GM12864 (cell line): Measurements from ENCODE around the gene EFCAB6.

Experiments
- DNase-seq: peaks from one replicate; pipeline ENCODE4 v3.0.0-alpha.2; 2011; ENCODE audit warnings: low read depth
- H3K4me3 ChIP-seq: 2 replicates; pipeline ENCODE4 v1.5.1; 2011; ENCODE audit warnings: mild to moderate bottlenecking, low read depth, low read length, control low read depth
- TF ChIP-seq, protein P1 (sequence below): IDR thresholded peaks from 2 replicates; pipeline ENCODE4 v1.5.1; 2011; ENCODE audit warnings: low read depth, mild to moderate bottlenecking, moderate library complexity, low read length, control low read depth, inconsistent platforms; ENCODE audit errors: missing control alignments

Gene EFCAB6

DNA sequence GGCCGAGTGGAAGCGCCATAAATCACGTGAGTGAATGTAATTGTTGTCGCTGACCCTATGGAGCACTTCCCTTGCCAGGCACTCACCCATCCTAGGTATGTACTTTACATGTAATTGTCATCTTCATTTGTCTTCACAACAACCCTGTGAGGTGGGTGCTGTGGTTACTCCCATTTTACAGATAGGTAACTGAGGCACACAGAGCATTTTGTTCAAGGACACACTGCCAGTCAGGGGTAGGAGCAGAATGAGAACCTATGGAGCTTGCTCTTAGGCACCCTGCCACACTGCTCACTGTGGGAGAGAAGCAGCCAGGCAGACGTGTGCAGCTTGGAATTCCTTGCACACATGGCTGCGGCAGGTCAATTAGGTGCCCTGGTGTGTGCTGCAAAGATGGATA lies 785 bp upstream of the EFCAB6 start:
- DNase-seq, result no peak
- TF ChIP-seq, protein P1, sequence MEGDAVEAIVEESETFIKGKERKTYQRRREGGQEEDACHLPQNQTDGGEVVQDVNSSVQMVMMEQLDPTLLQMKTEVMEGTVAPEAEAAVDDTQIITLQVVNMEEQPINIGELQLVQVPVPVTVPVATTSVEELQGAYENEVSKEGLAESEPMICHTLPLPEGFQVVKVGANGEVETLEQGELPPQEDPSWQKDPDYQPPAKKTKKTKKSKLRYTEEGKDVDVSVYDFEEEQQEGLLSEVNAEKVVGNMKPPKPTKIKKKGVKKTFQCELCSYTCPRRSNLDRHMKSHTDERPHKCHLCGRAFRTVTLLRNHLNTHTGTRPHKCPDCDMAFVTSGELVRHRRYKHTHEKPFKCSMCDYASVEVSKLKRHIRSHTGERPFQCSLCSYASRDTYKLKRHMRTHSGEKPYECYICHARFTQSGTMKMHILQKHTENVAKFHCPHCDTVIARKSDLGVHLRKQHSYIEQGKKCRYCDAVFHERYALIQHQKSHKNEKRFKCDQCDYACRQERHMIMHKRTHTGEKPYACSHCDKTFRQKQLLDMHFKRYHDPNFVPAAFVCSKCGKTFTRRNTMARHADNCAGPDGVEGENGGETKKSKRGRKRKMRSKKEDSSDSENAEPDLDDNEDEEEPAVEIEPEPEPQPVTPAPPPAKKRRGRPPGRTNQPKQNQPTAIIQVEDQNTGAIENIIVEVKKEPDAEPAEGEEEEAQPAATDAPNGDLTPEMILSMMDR, result no peak

DNA sequence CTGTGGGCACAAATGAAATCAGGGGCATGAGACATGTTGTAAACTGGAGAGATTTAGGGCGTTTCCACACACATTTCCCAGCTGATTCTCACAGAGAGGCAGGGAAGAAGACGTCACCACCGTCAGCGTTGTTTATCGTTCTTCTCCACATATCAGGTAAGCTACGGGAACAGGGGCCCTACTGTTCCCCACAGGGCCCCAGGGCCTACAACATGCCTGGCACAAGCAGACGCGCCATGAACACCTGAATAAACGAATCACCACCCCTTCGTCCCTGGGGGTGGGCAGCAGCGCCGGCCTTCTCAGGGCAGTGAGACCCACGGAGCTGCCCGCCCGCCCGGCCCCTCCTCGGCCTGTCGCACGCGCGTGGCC lies 342 bp downstream of the EFCAB6 start:
- DNase-seq, result no peak
- TF ChIP-seq, protein P1, result no peak
- peak overlapping the region; percentile 99 for H3K4me3 ChIP-seq

More for the DNA sequence above, 785 bp upstream of the EFCAB6 start:
- H3K4me3 ChIP-seq, result peak overlapping the region; percentile 99

DNA sequence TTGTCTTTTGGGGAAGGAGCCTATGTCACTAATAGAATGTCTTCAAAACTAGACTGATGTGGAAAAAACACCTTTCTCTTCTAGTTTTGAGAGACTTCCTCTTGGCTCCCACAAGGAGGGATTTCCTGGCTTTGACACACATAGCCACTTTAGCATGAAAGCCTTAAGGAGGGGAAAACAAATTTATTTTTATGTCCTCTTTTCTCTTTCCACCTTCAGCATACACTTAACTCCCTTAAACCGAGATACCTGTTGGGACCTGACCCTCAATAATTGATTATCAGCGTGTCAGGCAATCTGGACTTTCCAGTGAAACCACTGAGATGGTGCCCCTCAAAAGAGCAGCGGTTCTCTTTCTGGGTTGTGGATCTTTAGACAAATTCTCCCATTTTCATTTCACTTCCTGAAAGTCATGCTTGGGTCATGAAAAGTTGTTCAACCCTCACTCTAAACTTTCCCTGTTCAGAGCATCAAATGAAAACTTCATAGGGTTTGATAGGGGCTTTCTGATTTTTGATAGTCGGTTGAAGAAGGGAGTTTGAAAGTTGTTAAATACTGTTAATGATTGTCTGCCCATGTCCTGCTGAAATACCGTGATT lies 9.1 kb downstream of the EFCAB6 start:
- TF ChIP-seq, protein P1, result no peak
- DNase-seq, result no peak
- no peak overlapping the region for H3K4me3 ChIP-seq

DNA sequence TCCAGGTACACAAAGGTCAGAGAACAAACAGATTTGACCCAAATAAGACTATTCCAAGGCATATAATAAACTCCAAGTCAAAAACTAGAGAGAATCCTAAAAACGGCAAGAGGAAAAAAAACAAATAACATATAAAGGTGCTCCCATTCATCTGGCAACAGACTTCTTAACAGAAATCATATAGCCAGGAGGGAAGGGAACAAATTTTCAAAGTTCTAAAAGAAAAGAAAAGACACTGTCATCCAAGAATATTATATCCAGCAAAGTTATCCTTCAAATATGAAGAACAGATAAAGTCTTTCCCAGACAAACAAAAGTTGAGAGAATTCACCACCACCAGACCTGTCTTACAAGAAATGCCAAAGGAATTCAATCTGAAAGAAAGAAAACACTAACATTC lies 11.1 kb downstream of the EFCAB6 start:
- no peak overlapping the region for H3K4me3 ChIP-seq
- DNase-seq, result no peak
- TF ChIP-seq, protein P1, result no peak

DNA sequence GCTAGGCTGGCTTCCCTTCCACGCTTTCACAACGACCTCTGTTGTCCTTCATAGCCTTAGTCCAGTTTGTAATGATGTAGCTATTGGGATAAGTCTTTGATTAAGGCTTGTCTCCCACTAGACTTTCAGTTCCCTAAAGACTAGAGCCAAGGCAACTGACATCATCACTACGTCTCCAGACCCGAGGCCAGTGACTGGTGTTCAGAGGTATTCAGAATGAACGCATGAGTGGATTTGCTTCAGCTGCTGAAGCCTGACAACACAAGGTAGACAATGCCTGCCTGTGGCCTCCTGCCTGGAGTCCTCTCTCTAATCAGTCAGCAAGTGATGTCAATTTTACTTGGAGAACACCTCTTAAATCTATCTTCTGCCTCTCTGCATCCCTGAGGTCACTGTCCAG lies 13.6 kb downstream of the EFCAB6 start:
- TF ChIP-seq, protein P1, result no peak
- peak; percentile 53 for DNase-seq
- H3K4me3 ChIP-seq, result no peak overlapping the region

DNA sequence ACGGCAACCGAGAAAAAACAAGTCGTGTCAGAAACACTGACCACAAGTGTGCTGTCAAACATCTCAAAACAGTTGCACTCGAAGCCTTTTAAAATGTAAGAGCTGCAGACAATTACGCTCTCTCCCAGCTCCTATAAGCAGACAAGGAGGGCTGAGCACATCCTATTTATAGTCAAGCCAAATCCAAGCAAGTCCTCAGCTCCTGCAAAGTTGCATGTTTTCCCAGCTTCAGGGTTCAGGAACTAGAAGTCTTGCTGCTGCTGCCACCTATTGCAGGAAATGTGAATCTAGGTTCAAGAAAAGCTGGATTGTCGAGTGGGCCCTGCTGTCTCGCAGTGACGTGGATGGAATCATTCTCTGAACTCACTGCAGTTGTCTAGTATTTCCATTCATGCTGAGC lies 15.5 kb downstream of the EFCAB6 start:
- no peak overlapping the region for H3K4me3 ChIP-seq
- TF ChIP-seq, protein P1, result no peak
- DNase-seq, result no peak

DNA sequence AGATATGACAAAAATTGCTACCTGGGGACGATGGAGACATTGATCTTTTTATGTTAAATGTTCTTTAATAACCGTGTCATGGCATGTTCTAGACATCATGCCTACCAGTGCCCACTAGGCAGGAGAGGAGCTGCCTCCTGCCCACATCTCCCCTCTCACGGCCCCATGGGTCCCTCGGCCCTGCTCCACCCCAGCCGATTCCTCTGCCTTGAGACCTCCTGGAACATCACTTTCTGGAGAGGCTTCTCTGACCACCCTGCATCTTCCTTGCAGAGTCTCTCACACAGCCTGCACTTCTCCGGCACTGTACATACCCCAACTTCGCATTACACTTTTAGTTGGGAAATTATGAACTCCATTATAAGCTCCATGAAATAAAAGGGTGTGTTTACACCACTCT lies 16.8 kb downstream of the EFCAB6 start:
- TF ChIP-seq, protein P1, result no peak
- DNase-seq, result no peak
- no peak overlapping the region for H3K4me3 ChIP-seq
